HepG2 (cell line): ENCODE measurements around the gene URI1. TPM values are rescaled to one million over a fixed set of nuclear protein-coding genes. Genes with fewer than 3 reads are reported as not detected.

Source experiments
- ATAC-seq: fragments of 200-7000 bp; cut with Tn5 transposase; 3 replicates; pipeline ENCODE4 v1.9.1; 2020; ENCODE audit warnings: mild to moderate bottlenecking, moderate library complexity
- BruUV-seq: library from RNA; stranded (reverse); fragments of 400-500 nt; replicated peaks from 2 replicates; lab custom pipeline; 2021; lab: Mats Ljungman, UMichigan
- CTCF ChIA-PET: fragments of 300-600 bp; formaldehyde crosslinking; extraction: SDS; loops from one replicate; lab custom pipeline; 2021; ENCODE audit warnings: low total read pairs, inconsistent platforms, low intra/inter-chr PET ratio; lab: Yijun Ruan, JAX
- POLR2A ChIA-PET: fragments of 350-600 bp; sonication (Branson Sonifier 250); formaldehyde crosslinking; loops from one replicate; lab custom pipeline; 2020; ENCODE audit warnings: antibody characterized with exemption, inconsistent platforms; lab: Yijun Ruan, JAX
- DNase-seq: peaks from one replicate; pipeline ENCODE4 v3.0.0-alpha.2; 2015; ENCODE audit warnings: low spot score
- FAIRE-seq: peaks from 3 replicates; lab custom pipeline; 2011; peaks lifted over from hg19 to GRCh38; lab: Jason Lieb, UNC
- H2AFZ ChIP-seq: one replicate; pipeline ENCODE4 v1.6.1; 2011; ENCODE audit warnings: low read length, inconsistent platforms
- H3K27ac ChIP-seq: fragments of 300-600 bp; 3 replicates; pipeline ENCODE4 v1.8.0; 2011; ENCODE audit warnings: mixed run types, mild to moderate bottlenecking, mixed read lengths, low read length, inconsistent platforms; ENCODE audit not compliant: insufficient read depth; ENCODE audit errors: extremely low read length
- H3K27me3 ChIP-seq, 2 experiments: fragments of 200-600 bp in 1 of 2; 2 replicates in 1 of 2; 3 replicates in 1 of 2; pipeline versions ENCODE4 v1.6.0 to v1.8.0; 2011; ENCODE audit warnings: low read length in 2 of 2, mild to moderate bottlenecking in 2 of 2, moderate library complexity in 2 of 2, inconsistent platforms in 1 of 2; ENCODE audit not compliant: insufficient read depth in 2 of 2, control insufficient read depth in 1 of 2
- H3K36me3 ChIP-seq, 2 experiments: fragments of 200-600 bp in 1 of 2; replicated peaks in 1 of 2; 2 replicates in 1 of 2; 3 replicates in 1 of 2; pipeline versions ENCODE4 v1.5.1 to v1.8.0; 2011; ENCODE audit warnings: low read length in 2 of 2, inconsistent platforms in 1 of 2; ENCODE audit not compliant: insufficient read depth in 2 of 2, control insufficient read depth in 1 of 2
- H3K4me1 ChIP-seq: 2 replicates; pipeline ENCODE4 v1.5.1; 2012; ENCODE audit warnings: low read length, inconsistent platforms; ENCODE audit not compliant: insufficient read depth
- H3K4me2 ChIP-seq: 2 replicates; pipeline ENCODE4 v1.6.0; 2011; ENCODE audit warnings: low read depth, low read length, inconsistent platforms
- H3K4me3 ChIP-seq, 3 experiments: fragments of 200-600 bp in 1 of 3; sonication (generic), shearing (Covaris generic) in 1 of 3; replicated peaks in 1 of 3; 2 replicates each; pipeline ENCODE4 v1.5.1; 2011 to 2016; ENCODE audit warnings: low read length in 3 of 3, inconsistent platforms in 2 of 3, low read depth in 2 of 3, mild to moderate bottlenecking in 2 of 3, control low read depth in 1 of 3, mixed read lengths in 1 of 3; ENCODE audit not compliant: insufficient read depth in 1 of 3
- H3K79me2 ChIP-seq: one replicate; pipeline ENCODE4 v1.6.1; 2011; ENCODE audit warnings: low read length, inconsistent platforms; ENCODE audit not compliant: insufficient read depth
- H3K9ac ChIP-seq: 2 replicates; pipeline ENCODE4 v1.6.0; 2011; ENCODE audit warnings: mild to moderate bottlenecking, low read depth, low read length, inconsistent platforms; ENCODE audit not compliant: insufficient read depth
- H3K9me3 ChIP-seq: 2 replicates; pipeline ENCODE4 v1.5.1; 2012; ENCODE audit warnings: mild to moderate bottlenecking, low read length
- H4K20me1 ChIP-seq: 2 replicates; pipeline ENCODE4 v1.6.0; 2011; ENCODE audit warnings: inconsistent platforms, mild to moderate bottlenecking, low read length, moderate library complexity; ENCODE audit not compliant: insufficient read depth
- HNF1A ChIP-seq, 2 experiments: sonication (generic) in 1 of 2; formaldehyde crosslinking in 1 of 2; IDR thresholded peaks; 2 replicates each; pipeline versions ENCODE4 v1.4.0 to v1.6.1; 2016 to 2020; ENCODE audit warnings: borderline replicate concordance in 1 of 2, low read depth in 1 of 2, mild to moderate bottlenecking in 1 of 2, missing genetic modification reagents in 1 of 2
- LRRFIP1 ChIP-seq: sonication (generic); formaldehyde crosslinking; conservative IDR thresholded peaks from 2 replicates; pipeline ENCODE4 v1.4.0; 2020; ENCODE audit warnings: missing genetic modification reagents
- MEIS1 ChIP-seq: sonication (generic); formaldehyde crosslinking; IDR thresholded peaks from 2 replicates; pipeline ENCODE4 v1.9.0; 2021; ENCODE audit warnings: mild to moderate bottlenecking, missing genetic modification reagents, moderate library complexity, borderline replicate concordance
- PBX2 ChIP-seq: IDR thresholded peaks from 2 replicates; pipeline ENCODE4 v1.6.1; 2016; ENCODE audit warnings: control low read depth
- ZBTB34 ChIP-seq: sonication (generic); formaldehyde crosslinking; IDR thresholded peaks from 2 replicates; pipeline ENCODE4 v1.8.0; 2022; ENCODE audit warnings: mild to moderate bottlenecking, missing genetic modification reagents
- ZNF280D ChIP-seq: sonication (generic); formaldehyde crosslinking; IDR thresholded peaks from 2 replicates; pipeline ENCODE4 v1.5.1; 2020; ENCODE audit warnings: mild to moderate bottlenecking, missing genetic modification reagents
- ZNF326 ChIP-seq: sonication (generic); formaldehyde crosslinking; IDR thresholded peaks from 2 replicates; pipeline ENCODE4 v1.4.0; 2020; ENCODE audit warnings: missing genetic modification reagents, borderline replicate concordance
- WGBS: methylation state at CpG from one replicate; pipeline ENCODE4 v1.1.6; 2017; ENCODE audit warnings: low lambda C conversion rate; 5-methylcytosine and 5-hydroxymethylcytosine counted together
- in situ Hi-C: cut with HindIII; loops from 2 replicates; pipeline ENCODE4 v1.10.0; 2017; ENCODE audit warnings: low pct_unique_long_range_greater_than_20kb; ENCODE audit not compliant: extremely low pct_ligation_motif_present
- intact Hi-C: fragments of 100-400 bp; cut with micrococcal nuclease; formaldehyde crosslinking; loops from one replicate; pipeline ENCODE4 v1.10.0; 2022; ENCODE audit not compliant: unreplicated experiment
- polyA plus RNA-seq, 8 experiments: library from polyadenylated mRNA; depleted of rRNA in 3 of 8; stranded (reverse) in 7 of 8; unstranded in 1 of 8; fragments of >200 nt; fragmentation: Illumina TruSeq in 4 of 8; extraction: Trizol in 4 of 8; gene quantifications; 2 replicates each; pipeline versions ENCODE4 v1.2.1 to v1.2.3, GENCODE V29; 2011 to 2016; ENCODE audit warnings: low read depth in 4 of 8, missing spikeins in 1 of 8, mixed read lengths in 1 of 8; ENCODE audit not compliant: insufficient read depth in 1 of 8
- total RNA-seq, 5 experiments: library from RNA; depleted of rRNA; stranded (reverse); fragments of >200 nt; fragmentation: Illumina TruSeq; extraction: Trizol; gene quantifications; 2 replicates each; pipeline ENCODE4 v1.2.3, GENCODE V29; 2016; ENCODE audit warnings: low read depth in 1 of 5

URI1 gene
- total and polyA plus RNA-seq, 2 of the 13 experiments (the other 11 are each of a cell fraction or from before 2014, with no cell fraction given): 43.6 to 67.9 TPM

- TF ChIP-seq LRRFIP1 (CRISPR knock-in tag): no peak
Measured at GRCh38 chr19:30049226-30049625, 107.2 kb downstream of the URI1 start (continued).

- no peak for FAIRE-seq
- ChIA-PET POLR2A (no interaction called here), CTCF (no interaction called here)
- Histone ChIP-seq H3K27me3 (no peaks in the 10 kb centered on the region), H3K4me3 (no peak overlapping the region), H4K20me1 (no peaks in the 10 kb centered on the region), H3K9ac (no peak overlapping the region), H3K36me3 (no peaks in the 10 kb centered on the region), H3K4me1 (no peaks in the 10 kb centered on the region), H2AFZ (no peak overlapping the region), H3K9me3 (no peaks in the 10 kb centered on the region), H3K79me2 (no peaks in the 10 kb centered on the region), H3K27ac (no peak overlapping the region), H3K4me2 (no peak overlapping the region)
- intact Hi-C loops: no loop called here
- DNase-seq: no peak
- ATAC-seq: no peak
- in situ Hi-C loops: no loop called here
- no TSS peak for BruUV-seq
- WGBS: 89% methylated on average over 13 of the region's 13 CpGs
- no peak for TF ChIP-seq ZBTB34 (CRISPR knock-in tag)
- no peak for TF ChIP-seq PBX2
- TF ChIP-seq HNF1A (IDR thresholded peaks at IDR 0.05; ENCODE audit: low read depth): no peak
- TF ChIP-seq HNF1A (CRISPR knock-in tag; IDR thresholded peaks at IDR 0.05; ENCODE audit: borderline replicate concordance): no peak
- TF ChIP-seq ZNF280D: no peak
- no peak for TF ChIP-seq ZNF326 (CRISPR knock-in tag)
- no peak for TF ChIP-seq MEIS1 (CRISPR knock-in tag)
Measured at GRCh38 chr19:30049846-30050667, 108.0 kb downstream of the URI1 start.
